ENCODE data around the gene CYRIA.

The CYRIA gene

DNA sequence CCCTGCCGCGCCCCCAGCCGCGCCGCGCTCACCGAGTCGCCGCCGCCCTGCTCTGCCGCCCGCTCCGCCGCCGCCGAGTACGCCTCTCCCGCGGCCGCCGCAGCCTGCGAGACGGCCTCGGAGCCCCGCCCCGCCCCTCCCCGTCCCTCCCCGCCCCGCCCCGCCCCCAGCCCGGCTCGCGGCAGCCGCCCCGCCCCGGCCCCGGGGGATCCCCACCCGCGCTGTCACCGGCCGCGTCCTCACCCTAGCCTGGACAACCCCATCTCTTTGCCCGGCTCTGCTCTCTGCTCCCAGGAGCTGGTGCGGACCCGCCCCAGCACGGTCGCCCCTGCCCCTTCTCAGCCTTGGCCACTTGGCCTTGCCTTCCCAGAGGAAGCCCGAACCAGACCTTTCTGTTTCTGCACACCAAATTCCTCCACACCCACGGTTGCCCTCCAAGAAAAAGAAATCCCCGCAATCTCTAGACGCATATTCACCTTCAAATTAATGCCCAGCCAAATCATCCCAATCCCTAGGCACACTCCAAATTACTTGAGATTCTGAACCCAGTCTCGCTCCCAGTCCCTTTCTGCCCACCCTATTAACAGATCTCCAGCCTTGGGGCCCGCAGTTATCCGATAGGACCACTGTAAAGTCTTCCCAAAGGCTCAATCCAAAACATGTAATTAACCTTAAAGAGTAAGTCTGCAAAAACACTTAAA lies at the start of gene CYRIA:
Gene CYRIA (minus strand): TSS at position 87 of the 701 bp plus-strand sequence. CDS start 77,715 bp downstream, outside the sequence.
- DNase-seq (ENCODE audit: low read depth): no peak

DNA sequence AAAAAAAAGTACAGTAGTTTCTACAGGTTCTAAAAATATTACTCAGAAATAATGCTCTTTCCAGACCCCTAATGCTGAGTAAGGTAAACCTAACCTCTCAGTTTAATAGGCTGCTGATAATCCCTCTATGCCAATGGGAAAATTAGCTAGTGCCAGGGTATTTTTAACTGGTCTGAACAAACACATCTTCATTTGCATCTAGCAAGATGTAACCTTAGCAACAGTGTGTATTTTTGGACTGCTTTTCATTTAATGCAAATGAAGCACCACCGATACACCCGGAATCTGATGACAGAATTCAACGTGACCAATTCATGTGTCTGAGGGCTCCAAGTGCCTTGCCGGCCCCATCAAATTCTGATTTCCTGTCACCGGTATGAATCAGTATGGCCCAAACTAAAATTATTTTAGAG lies 47.4 kb upstream of the CYRIA start:
- no peak for DNase-seq (ENCODE audit: low read depth)

DNA sequence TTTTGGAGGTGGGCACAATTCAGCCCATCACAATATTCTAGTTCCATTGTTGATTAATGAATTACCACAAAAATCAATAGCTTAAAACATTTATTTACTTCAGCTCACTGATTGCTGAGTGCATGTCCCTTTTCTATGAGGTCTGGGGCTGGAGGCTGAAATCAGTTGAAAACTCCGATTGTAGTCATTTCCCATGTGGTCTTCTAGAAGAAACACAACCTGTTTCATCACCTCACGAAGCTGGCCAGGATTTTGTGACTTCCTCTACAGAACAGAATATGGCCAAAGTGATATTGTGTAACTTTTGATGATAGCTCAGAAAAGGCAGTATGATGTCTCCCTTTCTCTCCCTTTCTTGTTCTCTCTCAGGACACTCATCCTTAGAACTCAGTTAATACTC lies 44.1 kb upstream of the CYRIA start:
- no peak for DNase-seq (ENCODE audit: low read depth)

DNA sequence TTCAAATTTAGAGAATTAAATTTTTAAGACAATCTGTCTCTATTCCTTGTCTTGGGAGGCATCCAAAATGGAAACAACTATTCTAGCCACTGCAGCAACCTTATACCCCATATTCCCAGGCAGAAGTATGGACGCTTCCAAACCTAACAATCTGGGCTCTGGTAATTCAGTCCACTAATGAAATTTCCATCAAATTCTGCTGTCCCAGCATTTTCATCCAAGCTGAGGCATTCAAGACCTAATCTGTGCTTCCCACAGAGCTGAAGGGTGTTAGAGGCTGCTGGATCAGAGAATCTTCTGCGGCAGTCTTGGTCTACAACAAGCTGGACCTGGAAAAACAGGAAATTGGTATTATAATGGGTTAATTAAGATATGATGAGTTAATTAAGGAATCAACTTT lies 42.5 kb upstream of the CYRIA start:
- no peak for DNase-seq (ENCODE audit: low read depth)

DNA sequence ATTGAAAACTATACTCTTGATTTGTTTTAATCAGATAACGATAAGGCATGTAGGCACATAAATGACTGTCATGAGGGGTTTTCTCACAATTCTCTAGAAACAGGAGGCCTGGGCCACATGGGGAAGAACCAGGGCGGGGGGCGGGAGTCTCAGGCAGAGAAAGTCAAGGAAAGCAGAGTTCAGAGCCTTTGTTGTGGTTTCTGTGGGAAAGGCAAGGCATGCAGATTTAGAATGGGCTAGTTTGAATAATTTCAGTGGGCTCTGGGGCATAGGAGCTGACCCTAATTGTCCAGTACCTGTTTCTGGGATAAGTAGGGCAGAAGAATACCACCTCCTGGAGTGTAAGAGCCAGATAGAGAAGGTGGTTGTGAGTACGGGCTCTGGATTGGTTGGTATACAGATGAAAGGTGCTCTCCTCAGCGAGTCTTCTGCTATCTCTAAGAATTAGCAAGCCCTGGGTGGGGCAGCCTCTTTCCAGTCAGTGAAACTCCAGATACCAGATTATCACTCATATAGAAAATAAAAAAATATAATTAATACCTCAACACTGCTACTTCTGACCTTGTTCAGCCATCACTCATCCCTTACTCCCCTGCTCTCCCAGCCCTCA lies 41.5 kb upstream of the CYRIA start:
- DNase-seq (ENCODE audit: low read depth): no peak

DNA sequence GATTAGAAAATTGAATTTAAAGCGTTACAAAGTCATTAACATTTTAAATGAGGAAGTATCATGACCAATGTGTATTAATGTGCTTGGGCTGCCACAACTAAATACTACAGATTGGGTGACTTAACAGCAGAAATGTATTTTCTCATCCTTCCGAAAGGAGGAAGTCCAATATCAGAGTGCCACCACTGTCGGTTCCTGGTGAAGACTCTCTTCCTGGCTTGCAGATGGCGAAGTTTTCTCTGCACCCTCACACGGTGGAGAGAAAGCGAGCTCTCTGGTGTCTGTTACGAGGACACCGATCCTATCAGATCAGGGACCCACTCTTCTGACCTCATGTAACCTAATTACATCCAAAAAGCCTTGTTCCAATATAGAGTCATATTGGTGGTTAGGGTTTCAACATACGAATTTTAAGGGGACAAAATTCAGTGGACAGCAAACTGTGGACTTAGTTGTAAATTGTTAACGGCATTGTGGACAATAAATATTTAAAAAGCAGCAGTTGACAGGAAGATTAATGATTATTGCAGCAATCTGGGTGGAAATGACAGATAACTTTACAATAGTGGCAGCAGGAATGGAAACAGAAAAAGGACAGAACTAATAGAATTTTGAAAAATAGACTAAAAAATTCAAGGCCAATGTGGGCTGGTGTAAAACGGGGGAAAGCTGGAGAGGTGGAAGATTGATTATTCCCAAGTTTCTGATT lies 35.1 kb upstream of the CYRIA start:
- DNase-seq (ENCODE audit: low read depth): no peak

DNA sequence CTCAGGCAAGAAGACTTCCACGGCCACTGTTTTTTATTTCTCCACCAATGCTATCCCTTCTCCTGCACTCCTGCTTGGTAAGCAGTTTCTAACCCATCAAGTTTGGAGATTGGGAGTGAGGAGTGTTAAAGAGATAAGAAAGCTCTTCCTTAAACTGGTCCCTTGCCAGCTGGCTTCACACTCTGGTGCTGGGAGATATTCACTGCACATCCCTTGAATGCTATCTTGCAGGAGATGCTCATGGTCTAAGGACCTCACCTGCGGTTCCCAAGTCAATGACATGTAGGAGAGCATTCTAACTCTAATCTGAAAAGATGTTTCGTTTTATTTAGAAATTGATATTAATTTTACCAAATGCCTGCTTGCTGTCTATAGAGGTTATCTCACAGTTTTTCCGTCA lies 28.2 kb upstream of the CYRIA start:
- no peak for DNase-seq (ENCODE audit: low read depth)

DNA sequence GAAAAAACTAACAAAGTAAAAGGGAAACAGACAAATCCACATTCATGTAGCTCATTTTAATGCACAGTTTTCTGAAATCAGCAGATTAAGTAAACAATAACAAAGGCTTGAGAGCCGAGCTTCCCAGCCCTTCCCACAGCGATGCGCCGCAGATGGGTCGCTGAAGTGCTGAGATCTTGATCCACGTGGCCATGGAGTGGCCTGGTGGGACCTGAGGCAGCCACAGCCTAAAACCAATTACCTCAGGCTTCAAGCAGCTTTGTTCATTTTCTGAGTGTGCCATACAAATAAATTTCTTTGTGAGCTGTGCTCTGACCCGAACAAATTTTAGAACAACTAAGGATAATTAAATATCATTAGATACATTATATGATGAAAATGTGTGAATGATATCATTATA lies 25.6 kb upstream of the CYRIA start:
- DNase-seq (ENCODE audit: low read depth): no peak

DNA sequence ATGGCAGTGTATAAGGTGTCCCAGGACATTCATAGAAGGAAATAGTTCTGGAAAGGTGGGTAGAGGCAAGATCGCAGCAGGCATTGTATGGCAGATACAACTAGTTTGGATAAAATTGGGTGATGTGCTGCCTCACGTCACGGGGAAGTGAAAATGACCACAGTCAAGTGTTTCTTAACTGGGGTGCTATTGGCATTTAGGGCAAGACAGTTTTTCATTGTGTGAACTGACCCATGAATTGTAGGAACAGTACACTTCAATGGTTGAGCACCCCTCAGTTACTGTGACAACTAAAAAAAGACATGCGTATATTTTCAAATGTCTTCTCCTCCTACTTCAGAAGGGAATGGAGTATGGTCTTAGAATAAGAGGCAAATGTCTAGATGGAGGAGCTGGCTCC lies 22.3 kb upstream of the CYRIA start:
- DNase-seq (ENCODE audit: low read depth): no peak

DNA sequence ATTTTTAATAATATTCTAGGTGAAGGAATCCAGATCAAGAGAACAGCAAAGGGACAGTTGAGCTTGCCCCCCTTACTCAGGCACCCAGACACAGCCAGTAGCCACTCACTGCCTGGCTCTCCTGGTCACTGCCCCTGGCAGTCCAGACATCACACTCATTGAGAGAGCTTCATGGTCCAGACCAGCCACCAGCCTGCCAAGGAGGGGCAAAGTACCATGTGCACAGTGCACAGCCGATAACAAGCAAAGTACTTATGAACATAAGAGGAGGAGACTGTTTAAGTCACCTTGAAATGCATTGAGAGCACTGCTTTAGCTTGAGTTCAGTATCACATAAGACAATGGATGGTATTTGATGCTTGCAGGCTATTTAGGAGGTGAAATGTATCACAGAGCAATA lies 21.6 kb upstream of the CYRIA start:
- no peak for DNase-seq (ENCODE audit: low read depth)

DNA sequence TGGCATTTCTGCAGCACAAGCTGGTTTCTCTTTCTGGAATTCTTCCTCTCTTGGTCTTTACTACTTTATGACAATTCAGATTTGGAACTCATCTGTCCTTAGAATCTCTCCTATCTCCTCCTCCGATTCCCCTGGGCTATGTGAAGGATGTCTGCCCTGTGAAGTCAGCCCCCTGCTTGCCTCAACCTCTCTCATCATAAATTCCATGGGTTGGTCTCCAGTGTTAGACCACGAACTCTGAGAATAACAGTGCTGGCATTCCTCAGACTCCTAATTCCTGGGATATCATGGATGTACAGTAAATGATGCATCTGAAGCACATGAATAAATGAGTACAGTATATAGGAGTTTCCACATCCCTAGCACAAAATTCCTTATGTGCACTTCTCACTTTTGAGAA lies 21.0 kb upstream of the CYRIA start:
- DNase-seq (ENCODE audit: low read depth): no peak

DNA sequence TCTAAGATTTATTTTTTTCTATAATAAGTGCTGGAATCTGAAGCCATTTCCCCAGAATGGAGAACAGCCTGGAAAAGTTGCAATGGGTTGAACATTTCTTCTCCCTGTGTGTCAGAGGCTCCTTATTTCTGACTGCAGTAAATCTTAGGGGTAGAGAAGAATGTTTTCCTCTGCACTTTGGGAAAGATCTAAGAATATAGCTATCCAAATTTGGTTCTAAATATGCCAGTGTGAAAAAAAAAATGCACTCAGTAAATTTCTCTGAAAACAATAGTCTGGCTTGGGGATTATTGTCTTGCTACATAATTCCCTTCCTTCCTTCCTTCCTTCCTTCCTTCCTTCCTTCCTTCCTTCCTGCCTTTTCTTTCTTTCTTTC lies 19.7 kb upstream of the CYRIA start:
- no peak for DNase-seq (ENCODE audit: low read depth)

DNA sequence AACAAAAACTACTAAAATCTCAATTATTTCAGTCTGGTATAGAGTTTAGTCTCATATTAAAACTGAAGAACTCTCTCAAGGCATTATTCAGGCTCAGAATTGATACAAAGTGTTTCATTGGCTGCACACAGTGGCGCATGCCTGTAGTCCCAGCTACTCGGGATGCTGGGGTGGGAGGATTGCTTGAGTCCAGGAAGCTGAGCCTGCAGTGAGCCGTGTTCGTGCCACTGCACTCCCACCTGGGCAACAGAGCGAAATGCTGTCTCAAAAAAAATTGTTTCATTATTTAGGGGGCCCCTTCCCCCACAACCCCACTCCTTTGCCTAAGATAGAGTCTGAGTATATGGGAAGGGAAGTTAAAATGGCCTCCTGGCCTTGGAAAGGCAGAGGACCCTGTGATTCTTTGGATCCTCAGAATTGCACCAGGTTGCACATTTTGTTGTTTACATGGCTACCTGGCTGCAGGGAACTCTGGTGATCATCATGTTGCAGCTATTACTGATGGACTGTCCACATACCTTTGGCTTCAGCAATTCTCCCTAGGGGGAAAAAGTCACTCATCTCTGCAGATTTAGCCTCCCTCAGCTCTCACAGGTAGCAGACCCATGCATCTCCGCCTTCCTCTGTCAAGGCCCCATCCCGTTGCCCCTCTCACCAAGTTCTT lies 19.2 kb upstream of the CYRIA start:
- no peak for DNase-seq (ENCODE audit: low read depth)

DNA sequence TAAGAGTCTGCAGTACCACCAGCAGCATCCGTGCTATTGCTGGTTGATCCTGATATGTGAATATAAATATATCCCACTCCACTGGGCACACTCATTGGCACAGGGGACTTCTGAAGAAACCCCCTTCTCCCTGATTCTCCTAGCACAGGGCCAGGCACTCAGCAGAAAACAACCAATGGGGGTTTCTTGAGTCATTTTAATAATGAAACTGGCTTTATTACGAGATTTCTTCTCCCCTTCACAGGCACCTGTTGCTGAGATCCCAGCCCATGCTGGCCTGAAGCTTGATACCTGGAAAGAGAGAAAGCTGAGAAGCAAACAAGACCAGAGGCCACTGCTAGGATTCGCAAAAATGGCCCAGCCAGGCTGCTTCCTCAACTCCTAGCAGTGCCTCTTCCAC lies 17.9 kb upstream of the CYRIA start:
- no peak for DNase-seq (ENCODE audit: low read depth)

DNA sequence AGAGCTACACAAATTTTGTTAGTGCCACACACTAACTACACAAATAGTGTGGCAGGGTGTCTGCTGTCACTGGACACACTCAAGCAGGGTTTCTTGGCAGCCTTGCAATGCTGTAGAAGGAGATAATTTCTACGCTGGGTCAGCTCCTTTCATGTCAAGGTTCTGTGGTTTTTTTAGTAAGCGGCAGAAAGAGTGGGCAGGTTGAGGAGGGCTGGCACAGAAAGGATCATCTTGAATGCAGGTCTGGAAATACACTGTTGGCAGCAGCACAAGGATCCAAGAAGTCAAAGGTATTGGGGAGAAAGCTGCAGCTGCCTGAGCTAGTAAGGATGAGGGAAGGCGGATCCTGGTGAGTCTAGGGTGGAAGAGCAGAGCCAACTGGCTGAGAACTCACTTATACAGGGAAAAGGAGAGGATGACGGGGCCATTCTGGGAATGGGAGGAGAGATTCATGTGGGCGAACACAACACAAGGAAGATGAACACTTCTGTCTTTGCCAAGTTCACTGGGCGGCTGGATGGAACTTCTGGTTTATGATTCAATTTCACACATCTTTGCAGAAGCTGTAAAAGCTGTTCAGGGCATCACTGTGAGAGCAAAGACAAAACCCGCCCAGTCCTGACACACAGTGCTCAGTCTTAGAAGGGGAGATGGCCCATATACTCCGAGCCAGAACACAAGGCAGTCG lies 16.9 kb upstream of the CYRIA start:
- no peak for DNase-seq (ENCODE audit: low read depth)

DNA sequence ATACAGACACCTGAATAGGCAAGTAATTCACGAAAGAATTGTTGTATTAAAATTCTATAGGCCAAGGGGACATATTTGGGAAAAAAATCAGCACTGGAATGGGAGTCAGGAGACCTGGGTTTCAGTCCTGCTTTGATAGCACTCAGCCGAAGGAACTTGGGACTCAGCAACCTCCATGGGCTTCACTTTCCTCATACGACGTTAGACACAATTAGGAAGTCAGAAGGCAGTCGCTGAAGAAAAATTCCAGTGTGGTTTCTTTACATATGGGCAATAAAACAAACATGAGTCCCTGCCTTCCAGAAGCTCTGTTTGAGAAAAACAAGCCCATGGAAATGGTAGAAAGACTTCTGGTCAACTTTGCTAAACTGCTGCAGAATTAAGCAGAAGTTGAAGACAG lies 15.1 kb upstream of the CYRIA start:
- no peak for DNase-seq (ENCODE audit: low read depth)

DNA sequence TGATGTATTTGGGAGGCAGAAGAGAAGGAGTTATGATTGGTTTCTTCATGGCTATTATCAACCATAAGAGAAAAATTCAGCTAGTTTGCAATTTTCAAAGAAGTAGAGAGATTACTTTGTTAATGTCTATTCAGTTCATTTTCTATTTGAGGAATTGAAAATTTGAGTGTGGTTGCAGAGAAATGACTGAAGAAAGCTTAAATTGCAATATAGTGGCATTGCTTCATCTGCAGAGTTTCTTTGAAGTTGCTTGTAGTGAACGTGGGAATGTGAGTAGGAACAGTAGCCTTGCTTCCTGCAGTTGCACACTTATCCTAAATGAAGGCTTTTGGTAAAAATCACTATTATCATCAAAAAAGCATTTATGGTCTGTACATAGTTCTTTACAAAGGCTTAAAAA lies 14.7 kb upstream of the CYRIA start:
- no peak for DNase-seq (ENCODE audit: low read depth)

DNA sequence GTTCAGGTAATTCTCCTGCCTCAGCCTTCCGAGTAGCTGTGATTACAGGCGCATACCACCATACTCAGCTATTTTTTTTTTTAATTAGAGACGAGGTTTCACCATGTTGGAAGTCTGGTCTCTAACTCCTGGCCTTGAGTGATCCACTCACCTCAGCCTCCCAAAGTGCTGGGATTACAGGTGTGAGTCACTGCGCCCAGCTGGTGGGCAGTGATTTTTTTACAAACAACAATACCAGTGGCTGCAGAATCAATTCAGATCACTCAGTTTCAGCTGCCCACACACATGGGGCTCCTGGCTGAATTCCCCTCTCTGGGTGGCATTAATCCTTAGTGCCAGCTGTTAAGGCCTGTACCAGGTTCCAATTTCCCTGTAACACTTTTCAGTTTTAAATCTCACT lies 13.3 kb upstream of the CYRIA start:
- no peak for DNase-seq (ENCODE audit: low read depth)

DNA sequence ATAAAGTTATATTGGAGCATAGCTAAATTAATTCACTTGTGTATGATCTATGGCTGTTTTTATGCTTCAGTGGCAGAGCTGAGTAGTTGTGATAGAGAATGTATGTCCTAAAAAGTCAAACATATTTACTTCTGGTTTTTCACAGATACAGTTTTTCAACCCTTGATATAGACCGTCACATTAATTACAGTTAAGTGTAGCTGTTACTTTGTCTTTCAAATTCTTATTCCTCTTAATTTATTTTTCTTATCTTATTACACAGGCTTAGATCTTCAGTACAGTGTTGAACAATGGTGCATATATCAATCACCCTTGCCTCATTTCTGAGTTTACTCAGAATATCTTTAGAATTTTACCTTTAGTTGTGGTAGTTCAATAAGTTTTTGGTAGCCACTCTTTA lies 12.2 kb upstream of the CYRIA start:
- no peak for DNase-seq (ENCODE audit: low read depth)

DNA sequence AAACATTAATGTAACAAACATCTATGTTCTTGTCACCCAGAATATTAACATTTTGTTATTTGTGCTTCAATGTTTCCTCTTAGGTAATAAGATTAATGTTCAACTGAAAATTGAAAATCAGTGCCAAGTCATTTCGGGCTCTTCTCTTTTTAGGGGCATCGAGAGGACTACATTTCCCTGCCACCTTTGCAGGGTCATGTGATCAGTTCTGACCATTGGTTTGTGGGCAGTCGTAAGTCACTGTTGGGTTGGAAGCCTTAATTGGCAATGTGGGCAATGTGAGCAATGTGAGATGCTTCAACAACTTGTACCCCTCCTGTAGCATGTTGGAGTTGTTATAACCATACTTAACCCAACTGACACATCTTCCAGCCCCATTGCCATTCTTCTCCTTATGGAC lies 10.1 kb upstream of the CYRIA start:
- DNase-seq (ENCODE audit: low read depth): no peak

DNA sequence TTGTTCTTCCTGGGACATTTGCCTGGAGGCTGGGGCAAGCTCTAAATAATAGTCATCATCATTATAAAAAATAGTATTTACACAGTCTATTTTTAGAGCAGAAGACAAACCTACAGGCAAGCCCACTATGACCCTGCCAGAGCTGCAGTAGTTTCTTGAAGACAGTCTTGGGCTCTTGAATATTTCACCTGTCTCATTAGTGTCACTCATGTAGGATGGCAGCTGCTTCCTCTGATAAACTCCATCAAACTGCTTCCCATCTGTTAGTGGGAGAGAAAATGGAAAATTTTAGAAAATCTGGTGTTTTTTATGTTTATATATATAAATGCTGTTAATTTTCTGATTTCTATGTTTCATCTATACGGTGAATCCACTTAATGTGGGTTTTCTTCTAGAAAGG lies 8.5 kb upstream of the CYRIA start:
- DNase-seq (ENCODE audit: low read depth): no peak

DNA sequence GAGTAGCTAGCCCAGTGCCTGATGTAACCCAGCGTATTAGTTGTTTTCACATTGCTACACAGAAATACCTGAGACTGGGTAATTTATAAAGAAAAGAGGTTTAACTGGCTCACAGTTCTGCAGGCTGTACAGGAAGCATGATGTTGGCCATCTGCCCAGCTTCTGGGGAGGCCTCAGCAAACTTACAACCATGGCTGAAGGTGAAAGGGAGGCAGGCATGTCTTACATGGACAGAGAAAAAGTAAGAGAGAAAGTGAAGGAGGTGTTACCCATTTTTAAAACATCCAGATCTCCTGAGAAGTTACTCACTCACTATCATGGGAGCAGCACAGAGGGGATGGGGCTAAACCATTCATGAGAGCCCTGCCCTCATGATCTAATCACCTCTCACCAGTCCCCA lies 6.1 kb upstream of the CYRIA start:
- DNase-seq (ENCODE audit: low read depth): no peak

DNA sequence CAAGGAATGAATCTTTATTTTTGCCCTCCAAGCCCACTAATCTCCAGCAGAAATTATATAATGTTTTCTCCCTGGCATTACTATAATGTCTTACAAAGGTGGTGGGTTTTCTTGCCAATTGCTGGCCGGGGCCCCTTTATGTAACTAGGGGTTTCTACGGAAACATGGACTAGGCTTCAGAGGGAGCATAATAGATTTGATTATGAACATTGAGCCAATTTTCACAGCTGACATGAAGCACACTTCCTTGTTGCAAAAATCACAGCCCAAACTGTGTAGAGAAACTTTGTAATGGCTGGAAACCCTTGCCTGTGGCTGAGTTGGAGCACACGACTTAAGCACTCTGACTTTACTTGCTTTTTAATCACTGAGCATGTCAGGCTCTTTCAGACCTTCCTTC lies 3.8 kb upstream of the CYRIA start:
- no peak for DNase-seq (ENCODE audit: low read depth)
